ENCODE data around the gene WIPF3.
A peak's percentile ranks its signal among the peaks of the same experiment; 100 is the strongest.

Gene WIPF3, protein sequence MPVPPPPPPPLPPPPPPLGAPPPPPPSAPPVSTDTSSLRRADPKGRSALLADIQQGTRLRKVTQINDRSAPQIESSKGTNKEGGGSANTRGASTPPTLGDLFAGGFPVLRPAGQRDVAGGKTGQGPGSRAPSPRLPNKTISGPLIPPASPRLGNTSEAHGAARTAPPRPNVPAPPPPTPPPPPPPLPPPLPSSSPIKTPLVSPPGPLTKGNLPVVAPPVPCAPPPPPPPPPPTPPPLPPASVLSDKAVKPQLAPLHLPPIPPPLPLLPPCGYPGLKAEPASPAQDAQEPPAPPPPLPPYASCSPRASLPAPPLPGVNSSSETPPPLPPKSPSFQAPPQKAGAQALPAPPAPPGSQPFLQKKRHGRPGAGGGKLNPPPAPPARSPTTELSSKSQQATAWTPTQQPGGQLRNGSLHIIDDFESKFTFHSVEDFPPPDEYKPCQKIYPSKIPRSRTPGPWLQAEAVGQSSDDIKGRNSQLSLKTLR

DNA sequence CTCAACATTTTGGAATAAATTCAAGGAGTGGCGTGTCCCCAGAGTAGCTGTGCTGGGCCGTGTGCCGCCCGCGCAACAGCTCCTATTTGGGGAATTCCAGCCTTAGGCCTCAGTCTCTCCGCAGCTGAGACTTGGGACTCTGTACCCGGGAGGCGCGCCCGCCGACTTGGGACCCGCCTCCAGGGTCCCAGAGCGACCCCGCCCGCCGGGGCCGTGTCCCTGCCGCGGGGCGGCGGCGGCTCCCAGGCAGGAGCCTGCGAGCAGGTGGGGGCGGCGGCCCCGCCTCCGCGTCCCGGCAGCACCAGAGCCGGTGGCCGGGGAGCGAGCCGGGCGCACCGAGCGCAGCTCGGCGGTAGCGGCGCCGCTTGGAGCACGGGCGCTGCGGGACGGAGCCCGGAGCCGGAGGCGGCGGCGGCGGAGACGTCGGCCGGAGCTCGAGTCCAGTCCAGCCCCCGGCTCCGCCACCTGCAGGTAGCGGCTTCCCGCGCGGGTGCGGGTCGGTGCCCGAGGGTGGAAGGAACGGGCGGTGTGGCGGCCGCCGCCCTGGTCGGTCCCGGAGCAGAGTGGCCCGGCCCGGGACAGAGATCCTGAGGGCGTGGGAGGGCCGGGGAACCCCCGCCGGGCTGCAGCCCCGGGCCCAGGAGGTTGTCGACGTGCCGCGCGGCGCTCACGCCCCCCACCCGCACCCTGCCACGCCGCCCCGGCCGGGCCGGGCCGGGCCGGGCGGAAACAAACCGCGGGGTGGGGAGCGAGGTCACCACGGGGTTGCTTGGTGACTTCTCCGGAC, at the start of gene WIPF3:
Gene WIPF3, plus strand, starts transcription at position 301 of the 787 bp plus-strand sequence. CDS start 28,217 bp downstream, outside the sequence.
- DNase-seq = no peak

DNA sequence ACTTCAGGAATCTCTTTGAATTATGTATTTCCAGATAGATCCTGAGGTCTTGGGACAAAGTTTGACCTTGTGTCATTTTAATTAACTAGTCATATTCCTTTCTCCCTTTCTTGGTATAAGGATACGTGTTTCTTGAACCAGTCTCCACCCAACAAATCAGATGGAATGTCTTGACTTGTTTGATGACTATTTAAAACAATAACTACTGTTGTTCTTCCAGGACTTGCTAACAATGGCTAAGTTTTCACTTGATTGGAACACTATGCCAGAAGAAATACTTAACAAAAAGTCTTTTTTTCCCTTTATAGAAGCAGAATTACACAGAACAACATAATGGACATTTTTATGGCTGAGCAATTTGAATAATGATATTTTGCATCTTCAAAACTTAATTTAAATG, 43.0 kb upstream of the WIPF3 start:
- DNase-seq = no peak

DNA sequence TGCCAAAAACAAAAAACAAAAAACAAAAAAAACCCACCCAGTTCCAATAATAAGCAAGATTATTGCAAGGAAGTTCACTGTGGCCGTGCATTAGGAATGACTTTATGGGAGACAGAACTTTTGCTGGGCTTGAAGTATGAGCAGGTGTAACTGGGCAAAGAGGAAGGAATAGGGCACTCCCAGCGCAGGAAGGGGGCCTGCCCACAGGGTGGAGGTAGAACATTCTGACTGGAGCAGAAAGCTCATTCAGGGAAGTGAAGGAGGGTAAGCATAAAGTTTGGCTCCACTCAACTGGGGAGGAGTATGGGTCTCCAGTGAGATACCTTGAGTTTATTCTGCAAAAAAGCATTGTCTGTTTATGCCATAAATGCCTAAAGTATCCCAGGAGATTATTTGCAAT, 42.1 kb upstream of the WIPF3 start:
- DNase-seq = no peak

DNA sequence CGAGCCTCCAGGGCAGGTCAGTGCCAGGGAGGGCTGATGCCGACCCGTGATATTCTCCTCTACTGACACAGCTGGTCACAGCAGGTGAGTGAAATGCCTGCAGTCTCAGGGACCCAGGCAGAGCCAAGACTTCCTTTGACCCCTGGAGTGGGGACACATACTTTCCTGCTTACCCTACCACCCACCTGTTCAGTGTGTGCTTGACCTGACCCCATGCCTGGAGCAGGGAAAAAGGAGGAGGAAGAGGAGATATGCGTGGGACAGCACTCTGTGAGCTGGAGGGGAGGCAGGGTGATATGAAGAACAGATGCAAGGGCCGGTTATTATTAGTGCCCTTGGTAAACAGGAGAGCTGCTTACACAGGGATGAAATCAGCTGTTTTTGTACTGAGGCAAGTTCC, 40.8 kb upstream of the WIPF3 start:
- DNase-seq = no peak

DNA sequence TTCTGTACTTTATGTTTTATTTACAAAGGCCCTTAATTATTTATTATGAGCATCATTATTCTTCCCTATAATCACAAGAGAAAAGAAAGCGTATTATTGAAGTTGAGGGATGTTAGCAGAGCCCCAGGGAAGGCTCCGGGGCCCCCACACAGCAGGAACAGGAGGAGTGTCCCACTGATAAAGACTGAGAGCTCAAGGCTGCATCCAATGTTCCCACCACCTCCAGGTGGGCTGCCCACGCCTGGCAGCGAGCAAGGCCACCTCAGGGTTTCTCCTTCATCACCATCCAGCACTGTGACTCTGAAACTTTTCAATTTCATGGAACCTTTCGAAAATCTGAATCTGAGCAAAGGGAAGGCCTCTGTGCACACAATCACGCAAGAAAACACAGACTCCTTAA, 35.9 kb upstream of the WIPF3 start:
- DNase-seq = no peak

DNA sequence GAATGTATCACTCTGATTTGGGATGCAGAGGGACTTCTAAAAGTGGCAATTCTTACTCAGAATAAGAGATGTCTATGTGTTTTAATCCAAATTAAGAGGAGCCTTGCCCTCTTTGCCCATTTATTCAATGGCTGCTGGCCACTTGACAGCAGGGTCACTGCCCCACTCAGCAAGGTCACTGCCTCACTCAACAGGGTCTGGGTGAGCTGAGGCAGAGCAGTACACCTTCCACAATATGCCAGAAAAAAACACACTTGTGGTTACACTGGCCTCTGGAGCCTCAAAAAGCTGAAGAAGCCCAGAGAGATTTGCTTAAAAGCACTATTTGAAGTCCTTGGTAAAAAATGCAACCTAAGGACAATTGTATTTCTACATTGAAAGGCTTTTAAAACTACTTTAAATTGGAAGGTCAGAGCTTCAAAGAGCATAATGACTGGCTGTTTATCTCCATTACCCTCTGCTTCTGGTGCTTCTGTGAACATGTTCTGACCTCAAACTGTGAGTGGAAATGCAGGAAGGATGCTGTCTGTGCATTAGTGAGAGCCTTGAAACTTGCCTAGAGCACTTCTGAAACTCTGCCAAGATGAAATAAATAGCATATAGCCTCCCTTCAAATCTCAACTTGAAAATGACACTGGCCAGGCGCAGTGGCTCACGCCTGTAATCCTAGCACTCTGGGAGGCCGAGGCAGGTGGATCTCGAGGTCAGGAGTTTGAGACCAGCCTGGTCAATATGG, 35.1 kb upstream of the WIPF3 start:
- peak in 1 of 2 experiments; percentile 26 for DNase-seq

DNA sequence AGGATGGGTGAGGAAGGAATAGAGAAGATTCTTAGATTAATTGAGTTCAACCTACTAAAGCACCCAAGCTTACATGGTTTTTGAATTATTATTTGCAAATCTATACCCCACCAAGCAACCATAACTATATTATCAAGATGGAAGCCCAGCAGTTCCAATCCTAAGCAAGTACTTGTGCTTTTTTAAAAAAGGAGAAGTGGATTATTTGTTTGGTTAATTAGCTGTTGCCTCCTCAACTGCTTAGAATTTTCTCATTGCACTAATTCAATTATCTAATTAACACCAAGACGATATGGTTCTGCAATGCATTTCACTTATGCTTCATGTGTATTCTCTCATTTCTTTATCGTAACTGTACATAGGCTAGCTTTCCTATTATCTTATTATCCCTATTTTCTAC, 27.3 kb upstream of the WIPF3 start:
- no peak for DNase-seq

DNA sequence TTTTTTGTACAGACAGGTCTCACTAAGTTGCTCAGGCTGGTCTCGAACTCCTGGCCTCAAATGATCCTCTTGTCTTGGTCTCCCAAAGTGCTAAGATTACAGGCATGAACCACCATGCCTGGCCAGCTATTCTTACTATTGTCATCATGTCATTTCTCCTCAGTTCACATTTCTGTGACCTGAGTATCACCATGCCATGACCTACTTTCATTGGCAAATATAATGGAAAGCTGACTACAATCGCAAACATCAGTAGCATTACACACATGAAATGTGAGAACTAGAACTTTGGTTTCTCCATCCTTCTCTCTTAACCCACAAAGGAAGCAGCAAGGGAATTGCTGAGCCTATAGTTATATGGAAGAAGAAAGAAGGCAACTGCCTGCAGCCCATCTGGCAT, 26.0 kb upstream of the WIPF3 start:
- DNase-seq = no peak

DNA sequence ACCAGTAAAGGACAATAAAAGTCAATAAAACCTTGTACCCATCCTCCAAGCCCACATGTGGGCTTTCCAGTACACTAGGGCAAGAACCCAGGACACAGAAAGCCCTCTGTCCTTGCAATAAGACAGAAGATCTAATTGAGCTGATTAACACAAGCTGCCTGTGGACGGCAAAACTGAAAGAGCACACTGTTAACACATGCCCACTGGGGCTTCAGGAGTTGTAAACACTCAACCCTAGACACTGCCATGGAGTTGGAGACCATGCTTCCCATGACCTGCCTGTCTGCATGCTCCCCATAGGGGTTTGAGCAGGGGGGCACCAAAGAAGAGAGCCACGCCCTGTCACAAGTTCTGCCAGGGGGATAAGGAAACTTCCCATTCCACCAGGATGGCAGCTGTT, 22.6 kb upstream of the WIPF3 start:
- no peak for DNase-seq

DNA sequence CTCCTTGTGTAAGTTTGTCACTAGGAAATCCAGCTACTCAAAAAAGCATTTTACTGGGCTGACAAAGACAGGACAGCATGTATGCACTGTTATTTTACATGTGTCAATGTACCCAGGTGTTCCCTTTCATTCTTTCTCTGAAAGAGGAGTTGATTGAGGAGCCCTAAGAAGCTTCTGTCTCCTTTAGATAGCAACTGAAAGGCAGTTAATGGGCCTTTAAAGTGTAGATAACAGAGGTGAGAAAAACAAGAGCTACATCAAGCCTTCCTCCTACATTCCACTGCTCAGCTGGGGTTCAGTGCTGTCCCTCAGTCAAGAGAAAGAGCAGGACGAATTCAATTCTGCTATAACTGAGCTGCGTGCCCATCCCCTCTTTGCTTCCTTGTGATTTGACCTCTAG, 12.8 kb upstream of the WIPF3 start:
- no peak for DNase-seq

DNA sequence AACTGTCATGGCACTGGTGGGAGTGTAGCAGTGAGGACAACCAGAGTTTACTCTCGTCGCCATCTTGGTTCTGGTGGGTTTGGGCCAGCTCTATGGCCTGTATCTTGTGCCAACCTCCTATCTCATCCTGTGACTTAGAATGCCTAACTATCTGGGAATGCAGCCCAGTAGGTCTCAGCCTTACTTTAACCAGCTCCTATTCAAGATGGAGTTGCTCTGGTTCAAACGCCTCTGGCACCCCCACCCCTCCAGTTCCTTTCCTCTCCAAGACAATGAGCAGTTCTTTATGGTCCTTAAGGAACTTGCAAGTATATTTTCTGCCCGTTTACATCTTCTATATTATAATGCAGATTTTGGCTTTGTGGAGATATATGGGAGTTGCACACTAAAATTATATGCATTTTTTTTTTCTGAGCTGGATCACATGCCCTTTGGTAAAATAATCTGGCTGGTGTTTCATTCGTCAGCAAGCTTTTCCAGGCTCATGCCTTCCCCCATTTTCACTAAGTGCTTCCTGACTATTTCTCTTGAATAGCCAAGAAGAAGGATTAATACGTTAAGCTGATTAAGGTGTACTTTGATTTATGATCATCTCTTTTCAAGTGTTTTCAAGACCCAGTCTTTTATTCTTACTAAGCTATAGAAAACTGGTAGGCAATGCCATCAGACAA, 11.2 kb upstream of the WIPF3 start:
- DNase-seq = no peak

DNA sequence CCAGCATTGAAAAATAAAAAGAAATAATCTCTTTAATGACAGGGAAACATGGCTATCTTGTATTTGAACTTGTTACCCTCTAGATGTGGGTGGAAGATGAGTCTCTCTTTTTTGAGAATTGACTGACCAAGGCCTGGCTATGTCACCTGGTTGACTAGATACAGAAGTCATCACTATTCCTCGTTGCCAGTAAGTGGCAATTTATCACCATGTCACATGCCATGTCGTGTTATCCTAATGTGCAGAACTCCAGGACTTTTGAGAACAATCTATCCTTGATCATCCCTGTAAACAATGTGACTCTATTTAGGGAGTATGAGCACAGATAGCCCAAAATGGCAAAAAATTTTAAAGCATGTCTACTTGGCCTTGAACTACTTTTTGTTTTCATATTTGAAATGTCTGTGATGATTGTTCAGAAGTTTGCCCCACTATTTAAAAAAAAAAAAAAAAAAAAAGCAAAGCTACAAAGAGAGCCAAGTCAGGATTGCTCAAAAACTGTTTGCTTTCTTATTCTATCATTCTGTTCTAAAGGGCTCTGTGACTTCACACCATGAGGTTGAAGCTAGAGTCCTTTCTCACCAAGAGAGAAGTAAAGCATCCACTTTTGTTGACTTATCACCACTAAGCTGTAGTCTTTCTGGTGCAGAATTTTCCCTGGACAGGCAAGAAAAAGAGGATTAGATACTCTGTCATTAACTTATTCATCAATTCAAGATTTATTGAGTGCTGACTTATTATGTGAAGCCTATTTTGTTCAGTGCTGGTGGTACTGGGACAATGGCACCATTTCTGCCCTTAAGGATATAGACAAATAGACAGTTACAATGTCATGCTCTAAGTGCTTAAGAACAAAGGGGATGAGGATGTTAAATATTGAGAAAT, 10.4 kb upstream of the WIPF3 start:
- no peak for DNase-seq

DNA sequence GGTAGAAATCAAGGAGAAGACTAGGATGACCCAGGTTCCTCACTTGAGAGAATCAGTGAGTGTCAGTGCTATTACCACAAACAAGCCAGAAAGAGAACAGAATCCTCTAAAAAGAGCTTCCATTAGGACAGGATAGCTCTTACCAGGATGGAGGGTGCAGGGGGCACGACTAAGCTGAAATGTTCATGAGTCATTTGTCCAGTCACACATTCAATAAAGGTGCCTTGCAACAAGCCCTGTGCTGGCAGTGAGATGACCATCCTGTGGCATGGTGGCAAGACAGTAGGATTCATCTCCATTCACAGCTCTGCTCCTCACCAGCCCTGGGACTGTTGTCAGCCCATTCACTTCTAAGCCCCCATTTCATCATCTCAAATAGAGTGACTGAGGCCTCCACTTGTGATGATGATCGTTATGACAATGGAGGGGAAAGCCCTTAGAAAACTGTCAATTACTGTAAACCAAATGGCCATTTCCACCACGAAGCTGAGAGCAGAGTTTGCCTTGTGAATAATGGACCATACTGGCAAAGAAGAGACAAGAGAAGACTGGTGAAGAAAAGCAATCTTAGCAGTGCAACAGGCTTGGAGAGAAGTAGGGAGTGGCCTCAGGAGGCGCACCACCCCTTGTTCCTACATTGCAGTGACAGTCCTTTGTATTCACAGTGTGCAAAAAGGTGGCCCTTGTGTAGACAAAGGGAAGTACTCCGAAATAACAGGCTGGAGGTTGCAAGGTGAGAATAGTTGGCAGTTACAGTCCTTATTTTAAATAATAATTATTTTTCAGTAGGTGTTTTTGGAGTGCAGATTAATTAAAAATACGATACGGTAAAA, 9.0 kb upstream of the WIPF3 start:
- no peak for DNase-seq

DNA sequence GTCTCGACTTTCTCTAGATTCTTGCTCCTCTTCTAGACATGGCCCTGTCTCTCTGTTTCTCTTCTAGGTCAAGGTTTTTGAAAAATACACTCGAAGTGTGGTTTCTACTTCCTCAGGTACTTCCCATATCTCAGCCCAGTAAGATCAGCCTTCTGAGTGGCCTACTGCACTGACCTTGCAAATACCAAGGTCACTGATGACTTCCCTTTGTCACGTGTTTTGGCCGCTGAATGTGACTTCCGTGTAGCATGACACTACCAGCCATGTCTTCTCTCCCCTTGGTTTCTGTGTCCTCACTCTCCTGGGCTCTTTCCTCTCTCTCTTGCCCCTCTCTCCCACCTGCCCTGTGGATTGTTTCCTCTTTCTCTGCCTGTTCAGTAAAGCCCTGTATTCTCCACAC, 7.9 kb upstream of the WIPF3 start:
- no peak for DNase-seq

DNA sequence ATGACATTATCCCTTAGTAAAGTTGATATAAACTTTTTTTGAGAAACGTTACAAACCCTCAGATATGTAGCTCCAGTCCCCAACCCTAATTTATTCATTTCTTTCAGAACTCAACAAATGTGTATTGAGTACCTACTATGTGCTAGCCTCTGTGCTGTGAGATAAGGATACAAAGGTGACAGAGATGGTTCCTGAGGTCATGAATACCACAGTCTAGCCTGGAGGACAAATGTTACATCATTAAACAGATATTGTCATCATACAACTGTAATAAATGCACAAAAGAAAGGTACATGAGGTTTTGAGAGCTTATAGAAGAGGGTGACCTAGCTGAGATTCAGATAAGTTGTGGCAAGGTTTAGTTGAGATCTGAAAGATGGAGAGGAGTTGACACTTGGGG, 4.4 kb upstream of the WIPF3 start:
- DNase-seq = no peak

DNA sequence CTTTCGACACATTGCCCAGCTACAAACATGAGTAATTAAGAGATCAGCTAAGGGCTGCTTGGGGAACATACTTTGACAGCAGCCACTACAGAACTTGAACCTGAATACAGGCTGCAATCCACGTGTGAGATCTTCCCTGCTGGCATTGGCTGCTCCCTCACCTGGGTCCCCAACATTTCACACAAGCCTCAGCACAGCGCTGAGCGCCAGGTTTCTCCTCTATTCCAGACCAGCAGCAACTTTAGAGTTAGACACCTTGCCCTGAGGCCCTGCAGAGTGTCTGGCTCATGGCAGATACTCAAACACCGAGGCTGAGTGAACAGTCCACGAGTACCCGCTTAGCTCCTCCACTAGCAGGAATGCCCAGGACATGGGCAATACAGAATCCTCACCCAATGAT, 1.3 kb upstream of the WIPF3 start:
- DNase-seq = no peak

DNA sequence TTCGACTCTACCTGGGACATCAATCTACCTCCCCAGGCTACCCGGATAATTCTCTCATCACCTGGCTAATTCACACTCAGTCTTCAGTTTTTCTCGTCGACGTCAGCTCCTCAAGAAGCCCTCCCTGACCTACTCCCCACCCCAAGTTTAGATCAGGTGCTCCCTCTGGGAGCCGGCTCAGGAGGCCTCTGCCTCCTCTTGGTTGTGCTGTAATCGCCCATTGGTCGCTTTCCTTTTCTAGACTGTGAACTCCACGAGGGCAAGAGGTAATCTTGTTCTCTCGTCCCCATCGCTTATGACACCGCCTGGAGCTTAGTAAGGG, 461 bp upstream of the WIPF3 start:
- DNase-seq = no peak

DNA sequence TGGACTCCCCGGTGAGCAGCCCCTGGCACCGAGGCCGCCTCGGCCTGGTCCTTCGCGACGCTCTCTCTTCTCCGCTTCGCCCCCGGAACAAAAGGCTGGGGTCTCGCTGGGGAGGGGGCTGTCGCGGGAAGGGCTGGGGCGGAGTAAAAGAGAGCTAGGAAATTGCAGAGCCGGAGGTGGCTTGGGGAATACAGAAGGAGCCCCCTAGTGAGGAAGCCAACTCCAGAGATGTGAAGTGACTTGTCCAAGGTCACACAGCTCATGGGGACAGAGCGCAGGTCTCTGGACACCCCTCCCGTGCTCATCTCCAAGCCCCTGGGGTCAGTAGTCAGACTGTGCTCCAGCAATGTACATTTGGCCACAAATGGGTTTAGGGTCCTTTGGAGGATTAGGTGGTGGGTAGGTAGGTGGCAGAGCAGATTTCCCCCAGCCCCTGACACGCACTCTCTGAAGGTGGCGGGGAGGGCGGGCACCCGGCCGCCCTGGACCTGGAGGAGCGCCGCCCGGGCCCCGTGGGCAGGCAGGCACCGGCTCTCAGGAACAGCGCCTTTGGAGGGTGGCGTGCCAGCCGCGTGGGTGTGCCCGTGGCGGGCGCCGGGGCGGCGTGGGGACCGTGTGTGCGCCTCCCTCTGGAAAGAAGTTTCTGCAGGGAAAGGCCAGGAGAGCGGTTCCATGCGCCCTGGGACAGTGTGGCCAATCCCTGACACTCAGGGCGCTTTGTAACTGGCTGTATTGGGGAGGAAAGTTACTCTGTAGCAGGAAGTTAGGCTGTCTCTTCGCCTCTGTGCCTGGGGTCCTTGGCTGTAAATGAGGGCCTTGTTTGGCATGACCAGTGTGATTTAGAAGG, 910 bp downstream of the WIPF3 start:
- DNase-seq = no peak

DNA sequence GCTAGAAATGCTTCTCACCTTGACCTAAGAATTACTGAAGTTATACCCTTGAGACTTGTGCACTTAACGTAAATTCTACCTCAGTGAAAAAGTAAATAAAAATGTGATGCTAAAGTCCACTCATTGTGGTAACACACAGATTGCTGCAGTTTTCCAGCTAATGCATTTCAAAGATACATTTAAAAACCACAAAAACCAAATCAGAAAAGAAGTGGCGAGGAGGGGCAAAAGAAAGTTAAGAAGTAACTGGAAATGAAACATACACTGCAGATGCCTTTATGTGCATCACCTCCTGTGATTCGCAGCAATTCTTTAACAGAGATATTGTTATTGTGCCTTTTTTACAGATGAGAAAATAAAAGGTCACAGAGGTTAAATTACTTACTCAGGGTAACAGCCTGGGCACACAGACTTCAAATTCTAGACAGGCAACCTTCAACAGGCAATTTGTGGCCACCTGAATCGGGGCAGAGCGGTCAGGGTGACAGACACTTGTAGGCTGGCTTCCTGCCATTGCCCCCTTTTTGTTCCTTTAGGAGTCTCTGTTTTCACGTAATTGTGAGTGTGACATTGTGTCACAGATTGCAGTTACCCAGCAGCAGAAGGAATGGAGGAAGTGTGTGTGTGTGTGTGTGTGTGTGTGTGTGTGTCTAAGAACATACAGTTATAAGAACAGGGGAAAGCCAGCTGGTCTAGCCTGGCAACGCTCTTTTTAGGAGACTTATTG, 1.9 kb downstream of the WIPF3 start:
- no peak for DNase-seq

Measured in NCI-H187 (cell line).